Lower lobe of right lung (tissue), 2 donors: ENCODE measurements around the gene GP9. TPM values are rescaled to one million over a fixed set of nuclear protein-coding genes. Genes with fewer than 3 reads are reported as not detected.

Experiments used
- ATAC-seq, 2 donors: fragments of 200-7000 bp; cut with Tn5 transposase; one replicate each; pipeline ENCODE4 v1.9.1; 2020 to 2022; ENCODE audit warnings: mild to moderate bottlenecking in 2 of 2, moderate library complexity in 2 of 2
- DNase-seq: peaks from one replicate; pipeline ENCODE4 v3.0.0-alpha.2; 2020
- H3K27ac ChIP-seq: fragments of 200-600 bp; one replicate; pipeline ENCODE4 v1.8.0; 2022
- H3K27me3 ChIP-seq: fragments of 200-600 bp; one replicate; pipeline ENCODE4 v1.8.0; 2022; ENCODE audit warnings: low read depth
- H3K36me3 ChIP-seq: fragments of 200-600 bp; one replicate; pipeline ENCODE4 v1.8.0; 2022; ENCODE audit warnings: mild to moderate bottlenecking
- H3K4me1 ChIP-seq: fragments of 200-600 bp; one replicate; pipeline ENCODE4 v1.8.0; 2022
- H3K4me3 ChIP-seq: fragments of 200-600 bp; one replicate; pipeline ENCODE4 v1.8.0; 2022; ENCODE audit warnings: mild to moderate bottlenecking
- H3K9me3 ChIP-seq: fragments of 200-600 bp; one replicate; pipeline ENCODE4 v1.8.0; 2022
- intact Hi-C: fragments of 100-400 bp; cut with DNase I; formaldehyde crosslinking; loops from one replicate; pipeline ENCODE4 v1.11.0; 2022
- total RNA-seq: library from RNA; stranded (reverse); fragmentation: NEBNext Ultra II Directional; extraction: Animal tissue kit (Norgen Biotek cat#: 25700); gene quantifications from one replicate; pipeline ENCODE4 v1.2.1, GENCODE V29; 2021
- TF ChIP-seq, protein P1 (sequence below): fragments of 200-600 bp; IDR thresholded peaks from one replicate; pipeline ENCODE4 v1.8.0; 2022; ENCODE audit warnings: antibody characterized with exemption, mild to moderate bottlenecking
- donor health status: DM: no; HTN: yes; CAD: no; lungs with severe emphysema.

The GP9 gene
- total RNA-seq, 1 donor from 2014 or later = 2.6 TPM

- peak; percentile 30 for DNase-seq
- H3K4me1 ChIP-seq = no peaks in the 10 kb centered on the region
- intact Hi-C loops = no loop called here
- H3K4me3 ChIP-seq = no peak overlapping the region
- H3K9me3 ChIP-seq = no peaks in the 10 kb centered on the region
- H3K27ac ChIP-seq = no peak overlapping the region
- no peaks in the 10 kb centered on the region for H3K27me3 ChIP-seq
- TF ChIP-seq, protein P1, sequence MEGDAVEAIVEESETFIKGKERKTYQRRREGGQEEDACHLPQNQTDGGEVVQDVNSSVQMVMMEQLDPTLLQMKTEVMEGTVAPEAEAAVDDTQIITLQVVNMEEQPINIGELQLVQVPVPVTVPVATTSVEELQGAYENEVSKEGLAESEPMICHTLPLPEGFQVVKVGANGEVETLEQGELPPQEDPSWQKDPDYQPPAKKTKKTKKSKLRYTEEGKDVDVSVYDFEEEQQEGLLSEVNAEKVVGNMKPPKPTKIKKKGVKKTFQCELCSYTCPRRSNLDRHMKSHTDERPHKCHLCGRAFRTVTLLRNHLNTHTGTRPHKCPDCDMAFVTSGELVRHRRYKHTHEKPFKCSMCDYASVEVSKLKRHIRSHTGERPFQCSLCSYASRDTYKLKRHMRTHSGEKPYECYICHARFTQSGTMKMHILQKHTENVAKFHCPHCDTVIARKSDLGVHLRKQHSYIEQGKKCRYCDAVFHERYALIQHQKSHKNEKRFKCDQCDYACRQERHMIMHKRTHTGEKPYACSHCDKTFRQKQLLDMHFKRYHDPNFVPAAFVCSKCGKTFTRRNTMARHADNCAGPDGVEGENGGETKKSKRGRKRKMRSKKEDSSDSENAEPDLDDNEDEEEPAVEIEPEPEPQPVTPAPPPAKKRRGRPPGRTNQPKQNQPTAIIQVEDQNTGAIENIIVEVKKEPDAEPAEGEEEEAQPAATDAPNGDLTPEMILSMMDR = no peak
- H3K36me3 ChIP-seq = peaks cover 51% of the 10 kb centered on the region
- peak in 1 of 2 donors; percentile 38 for ATAC-seq
Observed at GRCh38 chr3:129095285-129095684, 34.7 kb downstream of the GP9 start.

- Histone ChIP-seq H3K36me3 (peaks cover 28% of the 10 kb centered on the region), H3K9me3 (no peaks in the 10 kb centered on the region), H3K27me3 (no peaks in the 10 kb centered on the region), H3K27ac (no peak overlapping the region), H3K4me1 (no peaks in the 10 kb centered on the region), H3K4me3 (no peak overlapping the region)
- no peak for ATAC-seq
- TF ChIP-seq, protein P1 = no peak
- intact Hi-C loops = no loop called here
- no peak for DNase-seq
Observed at GRCh38 chr3:129100274-129100673, 39.7 kb downstream of the GP9 start.

DNA sequence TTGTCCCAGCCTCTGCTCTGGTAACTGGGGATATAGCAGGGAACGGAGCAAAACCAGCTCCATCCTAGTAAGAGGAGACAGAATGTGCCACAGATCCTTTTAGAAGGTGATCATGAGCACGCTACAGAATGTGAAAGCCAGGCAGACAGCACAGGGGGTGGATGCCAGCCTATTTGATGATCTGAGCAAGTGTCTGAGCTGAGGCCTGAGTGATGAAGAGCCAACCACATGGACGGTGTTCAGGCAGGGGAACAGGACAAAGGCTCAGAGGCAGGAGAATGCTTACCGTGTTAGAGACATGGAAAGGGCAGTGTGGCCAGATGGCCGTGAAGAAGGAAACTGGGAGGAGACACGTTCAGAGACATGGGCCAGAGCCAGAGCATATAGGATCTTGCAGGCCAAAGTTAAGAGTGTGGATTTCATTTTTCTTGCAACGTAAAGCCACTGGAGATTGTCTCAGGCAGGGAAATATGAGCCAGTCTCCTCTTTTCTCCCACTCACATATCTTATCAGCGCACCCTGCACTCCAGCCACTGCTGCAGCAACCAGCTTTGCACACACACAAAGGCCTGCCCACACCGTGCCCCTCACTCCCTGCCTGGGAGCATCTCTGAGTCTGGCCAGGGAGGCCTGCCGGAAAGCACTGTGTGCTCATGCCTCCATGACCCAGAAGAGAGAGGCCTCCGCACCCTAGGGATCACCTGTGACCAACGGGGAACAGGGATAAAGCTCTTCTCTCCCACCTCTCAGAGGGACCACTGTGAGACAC is 41.0 kb downstream of the GP9 start:
- Histone ChIP-seq H3K27me3 (no peaks in the 10 kb centered on the region), H3K36me3 (peaks cover 26% of the 10 kb centered on the region), H3K27ac (no peak overlapping the region), H3K9me3 (no peaks in the 10 kb centered on the region), H3K4me1 (peaks cover 7% of the 10 kb centered on the region), H3K4me3 (no peak overlapping the region)
- ATAC-seq (no peak), DNase-seq (no peak)
- intact Hi-C loops = no loop called here
- TF ChIP-seq, protein P1 = no peak

DNA sequence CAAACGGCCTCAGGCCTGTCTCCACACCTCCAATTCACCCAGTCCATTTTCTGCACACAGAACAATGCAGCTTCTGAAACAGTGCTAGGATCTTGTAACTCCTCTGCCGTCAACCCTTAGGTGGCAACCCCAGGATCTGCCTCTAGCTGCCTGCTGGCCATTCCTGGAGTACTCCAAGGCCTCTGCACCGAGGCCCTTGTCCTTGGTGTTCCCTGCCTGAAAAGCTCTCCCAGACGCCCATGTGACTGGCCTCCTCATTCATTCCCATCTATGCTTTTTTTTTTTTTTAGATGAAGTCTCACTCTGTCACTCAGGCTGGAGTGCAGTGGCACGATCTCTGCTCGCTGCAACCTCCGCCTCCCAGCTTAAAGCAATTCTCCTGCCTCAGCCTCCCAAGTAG is 42.7 kb downstream of the GP9 start:
- H3K4me3 ChIP-seq = no peak overlapping the region
- DNase-seq = no peak
- intact Hi-C loops = no loop called here
- ATAC-seq = no peak
- H3K27me3 ChIP-seq = no peaks in the 10 kb centered on the region
- peaks cover 16% of the 10 kb centered on the region for H3K4me1 ChIP-seq
- H3K9me3 ChIP-seq = no peaks in the 10 kb centered on the region
- TF ChIP-seq, protein P1 = no peak
- peaks cover 31% of the 10 kb centered on the region for H3K36me3 ChIP-seq
- H3K27ac ChIP-seq = no peak overlapping the region

DNA sequence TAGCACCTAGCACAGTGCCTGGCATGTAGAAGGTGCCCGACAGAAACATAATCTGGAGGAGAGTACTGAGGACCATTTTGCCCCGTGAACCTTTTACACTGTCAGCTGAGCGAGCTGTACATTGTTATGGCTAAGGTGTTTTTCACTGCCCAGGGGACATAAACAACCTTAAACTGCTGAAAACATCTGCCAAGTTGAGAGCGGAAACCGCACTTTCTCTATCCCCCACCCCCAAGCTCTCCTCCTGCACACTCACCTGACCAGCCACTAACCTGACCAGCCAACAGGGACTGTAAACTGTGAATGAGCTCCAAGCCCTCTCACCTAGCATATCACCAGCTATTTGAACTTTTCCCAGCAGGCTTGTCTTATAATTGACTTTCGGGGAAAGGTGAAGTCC is 43.5 kb downstream of the GP9 start:
- DNase-seq = peak; percentile 1
- no peak overlapping the region for H3K27ac ChIP-seq

More for the DNA sequence above, 43.5 kb downstream of the GP9 start:
- intact Hi-C loops = no loop called here
- no peaks in the 10 kb centered on the region for H3K27me3 ChIP-seq
- peaks cover 38% of the 10 kb centered on the region for H3K36me3 ChIP-seq
- no peaks in the 10 kb centered on the region for H3K9me3 ChIP-seq
- ATAC-seq = no peak
- peaks cover 16% of the 10 kb centered on the region for H3K4me1 ChIP-seq
- TF ChIP-seq, protein P1 = no peak
- no peak overlapping the region for H3K4me3 ChIP-seq
